Stimulated activated CD4-positive, alpha-beta T cell treated with anti-CD3 and anti-CD28 coated beads, TNF-alpha, amount 100 ng/mL, for 48 hours (primary cell): ENCODE results near the gene LGALS3.

ENCODE experiments used
- DNase-seq, 3 donors: peaks; one replicate each; pipeline ENCODE4 v3.0.0-alpha.2; 2020; ENCODE audit warnings: low read depth in 3 of 3

Gene LGALS3

GRCh38 chr14:55130196-55130550 lies 1.1 kb downstream of the LGALS3 start:
- DNase-seq, result no peak

GRCh38 chr14:55131370-55132137 lies 2.5 kb downstream of the LGALS3 start:
- no peak for DNase-seq

GRCh38 chr14:55133416-55133815 lies 4.4 kb downstream of the LGALS3 start:
- no peak for DNase-seq

GRCh38 chr14:55136241-55136640 lies 7.2 kb downstream of the LGALS3 start:
- no peak for DNase-seq

GRCh38 chr14:55136885-55137786 lies 8.1 kb downstream of the LGALS3 start:
- no peak for DNase-seq

- DNase-seq, result no peak
Observed at GRCh38 chr14:55138091-55138490, 9.0 kb downstream of the LGALS3 start.

GRCh38 chr14:55139141-55139540 lies 10.1 kb downstream of the LGALS3 start:
- no peak for DNase-seq

- no peak for DNase-seq
Observed at GRCh38 chr14:55139696-55140509, 10.9 kb downstream of the LGALS3 start.

- no peak for DNase-seq
Observed at GRCh38 chr14:55141825-55142224, 12.8 kb downstream of the LGALS3 start.

- DNase-seq, result no peak
Observed at GRCh38 chr14:55142466-55142865, 13.4 kb downstream of the LGALS3 start.

GRCh38 chr14:55146425-55146824 lies 17.4 kb downstream of the LGALS3 start:
- no peak for DNase-seq

GRCh38 chr14:55151601-55152000 lies 22.5 kb downstream of the LGALS3 start:
- DNase-seq, result no peak

- no peak for DNase-seq
Observed at GRCh38 chr14:55152052-55152753, 23.2 kb downstream of the LGALS3 start.

- DNase-seq, result no peak
Observed at GRCh38 chr14:55153951-55154350, 24.9 kb downstream of the LGALS3 start.

- no peak for DNase-seq
Observed at GRCh38 chr14:55157080-55157479, 28.0 kb downstream of the LGALS3 start.

- DNase-seq, result no peak
Observed at GRCh38 chr14:55158412-55158811, 29.4 kb downstream of the LGALS3 start.

- DNase-seq, result no peak
Observed at GRCh38 chr14:55160989-55161388, 31.9 kb downstream of the LGALS3 start.

GRCh38 chr14:55170526-55170925 lies 41.5 kb downstream of the LGALS3 start:
- no peak for DNase-seq

- DNase-seq, result no peak
Observed at GRCh38 chr14:55180006-55180405, 51.0 kb downstream of the LGALS3 start.

- no peak for DNase-seq
Observed at GRCh38 chr14:55180434-55180833, 51.4 kb downstream of the LGALS3 start.

- DNase-seq, result no peak
Observed at GRCh38 chr14:55188686-55189295, 59.7 kb downstream of the LGALS3 start.
